PFSK-1 (cell line): Measurements from ENCODE around the gene GMPPA.

Experiments
- FOXP2 ChIP-seq: optimal IDR thresholded peaks from 2 replicates; pipeline ENCODE3; 2011; ENCODE audit warnings: borderline replicate concordance, control low read depth, inconsistent platforms; ENCODE audit not compliant: insufficient read depth; ENCODE audit errors: extremely low read length, extremely low read depth
- POLR2AphosphoS5 ChIP-seq: IDR thresholded peaks from 2 replicates; pipeline ENCODE4 v1.6.1; 2012; ENCODE audit warnings: low read depth, mild to moderate bottlenecking, control low read depth, low read length, moderate library complexity
- SIN3A ChIP-seq: IDR thresholded peaks from 2 replicates; pipeline ENCODE4 v1.6.1; 2012; ENCODE audit warnings: mild to moderate bottlenecking, low read length, moderate library complexity, borderline replicate concordance; ENCODE audit not compliant: insufficient read depth
- TAF1 ChIP-seq: IDR thresholded peaks from 2 replicates; pipeline ENCODE4 v1.6.1; 2012; ENCODE audit warnings: low read length, control low read depth, borderline replicate concordance; ENCODE audit not compliant: insufficient read depth
- TF ChIP-seq, protein P1 (sequence below), 2 experiments: IDR thresholded peaks; 2 replicates each; pipeline versions ENCODE4 v1.6.1 to v1.8.0; 2011 to 2012; ENCODE audit warnings: low read depth in 2 of 2, low read length in 2 of 2, control low read depth in 1 of 2, inconsistent platforms in 1 of 2, mild to moderate bottlenecking in 1 of 2, moderate library complexity in 1 of 2; ENCODE audit not compliant: insufficient read depth in 1 of 2

Gene GMPPA

DNA sequence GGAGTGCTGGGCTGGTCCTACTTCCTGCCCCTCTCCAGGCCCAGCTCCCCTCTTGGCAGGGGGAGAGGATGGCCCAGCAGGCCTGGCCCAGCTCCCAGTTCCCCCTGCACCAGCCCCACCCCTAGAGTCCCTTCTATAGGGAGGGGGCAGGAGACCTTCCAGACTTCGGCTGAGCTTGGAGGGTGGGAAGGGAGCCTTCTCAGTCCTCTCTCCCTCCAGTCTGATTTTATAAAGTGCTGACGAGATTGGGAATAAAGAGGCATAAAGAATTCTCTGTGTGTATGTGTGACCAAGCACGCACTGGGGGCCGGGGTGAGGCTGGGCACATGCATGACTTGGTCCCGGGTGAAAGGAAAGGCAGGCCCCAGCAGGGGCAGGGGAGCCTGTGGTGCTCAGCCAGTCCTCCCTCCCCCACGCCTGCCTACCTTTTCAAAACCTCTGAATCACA is 39.8 kb downstream of the GMPPA start:
- TF ChIP-seq SIN3A: no peak
- TF ChIP-seq, protein P1, sequence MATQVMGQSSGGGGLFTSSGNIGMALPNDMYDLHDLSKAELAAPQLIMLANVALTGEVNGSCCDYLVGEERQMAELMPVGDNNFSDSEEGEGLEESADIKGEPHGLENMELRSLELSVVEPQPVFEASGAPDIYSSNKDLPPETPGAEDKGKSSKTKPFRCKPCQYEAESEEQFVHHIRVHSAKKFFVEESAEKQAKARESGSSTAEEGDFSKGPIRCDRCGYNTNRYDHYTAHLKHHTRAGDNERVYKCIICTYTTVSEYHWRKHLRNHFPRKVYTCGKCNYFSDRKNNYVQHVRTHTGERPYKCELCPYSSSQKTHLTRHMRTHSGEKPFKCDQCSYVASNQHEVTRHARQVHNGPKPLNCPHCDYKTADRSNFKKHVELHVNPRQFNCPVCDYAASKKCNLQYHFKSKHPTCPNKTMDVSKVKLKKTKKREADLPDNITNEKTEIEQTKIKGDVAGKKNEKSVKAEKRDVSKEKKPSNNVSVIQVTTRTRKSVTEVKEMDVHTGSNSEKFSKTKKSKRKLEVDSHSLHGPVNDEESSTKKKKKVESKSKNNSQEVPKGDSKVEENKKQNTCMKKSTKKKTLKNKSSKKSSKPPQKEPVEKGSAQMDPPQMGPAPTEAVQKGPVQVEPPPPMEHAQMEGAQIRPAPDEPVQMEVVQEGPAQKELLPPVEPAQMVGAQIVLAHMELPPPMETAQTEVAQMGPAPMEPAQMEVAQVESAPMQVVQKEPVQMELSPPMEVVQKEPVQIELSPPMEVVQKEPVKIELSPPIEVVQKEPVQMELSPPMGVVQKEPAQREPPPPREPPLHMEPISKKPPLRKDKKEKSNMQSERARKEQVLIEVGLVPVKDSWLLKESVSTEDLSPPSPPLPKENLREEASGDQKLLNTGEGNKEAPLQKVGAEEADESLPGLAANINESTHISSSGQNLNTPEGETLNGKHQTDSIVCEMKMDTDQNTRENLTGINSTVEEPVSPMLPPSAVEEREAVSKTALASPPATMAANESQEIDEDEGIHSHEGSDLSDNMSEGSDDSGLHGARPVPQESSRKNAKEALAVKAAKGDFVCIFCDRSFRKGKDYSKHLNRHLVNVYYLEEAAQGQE (IDR thresholded peaks at IDR 0.05; ENCODE audit: insufficient read depth in 1 of 2, low read depth in 2 of 2, low read length in 2 of 2): no peak
- no peak for TF ChIP-seq TAF1
- no peak for TF ChIP-seq POLR2AphosphoS5
- no peak for TF ChIP-seq FOXP2

DNA sequence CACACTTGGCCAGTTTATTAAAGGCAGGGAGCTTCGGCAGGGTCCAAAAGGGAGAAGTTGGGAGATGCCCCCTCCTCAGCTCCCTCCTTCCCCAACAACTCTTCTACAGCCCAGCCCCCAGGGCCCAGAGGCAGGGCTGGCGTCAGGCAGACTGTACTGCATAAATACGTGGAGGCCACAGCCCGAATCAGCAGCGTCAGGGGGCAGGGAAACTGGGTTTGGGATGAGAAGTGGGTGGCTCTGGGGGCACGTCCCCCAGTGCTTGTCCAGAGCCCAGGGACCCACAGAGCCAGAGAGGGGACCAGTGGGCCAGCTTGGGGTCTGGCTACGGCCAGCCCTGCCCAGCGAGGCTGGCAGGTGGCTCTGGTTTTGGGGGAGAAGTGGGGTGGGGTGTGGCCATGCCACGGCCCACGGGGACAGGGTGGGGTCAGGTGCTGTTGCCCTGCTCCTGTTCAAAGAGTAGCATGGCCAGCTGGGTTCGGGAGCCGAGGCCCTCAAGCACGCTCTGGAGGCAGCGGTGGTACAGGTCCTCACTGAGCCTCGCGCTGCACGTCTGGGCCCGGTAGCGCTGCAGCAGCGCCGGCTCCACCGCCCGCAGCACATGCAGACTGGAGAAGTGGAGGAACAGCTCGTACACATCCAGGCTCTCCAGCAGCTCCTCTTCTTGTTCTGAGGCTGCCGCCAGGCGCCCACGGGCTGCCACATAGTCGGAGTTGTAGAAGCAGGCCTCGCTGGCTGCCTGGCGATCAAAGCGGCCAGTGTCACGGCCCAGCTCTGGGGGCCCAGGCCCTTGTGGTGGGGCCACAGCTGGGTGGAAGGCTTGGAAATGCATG is 40.5 kb downstream of the GMPPA start:
- TF ChIP-seq TAF1 (no peak), POLR2AphosphoS5 (no peak), FOXP2 (no peak), SIN3A (no peak)
- TF ChIP-seq, protein P1 (IDR thresholded peaks at IDR 0.05; ENCODE audit: insufficient read depth in 1 of 2, low read depth in 2 of 2, low read length in 2 of 2): no peak

- TF ChIP-seq SIN3A (no peak), POLR2AphosphoS5 (no peak), FOXP2 (no peak), TAF1 (no peak)
- TF ChIP-seq, protein P1 (IDR thresholded peaks at IDR 0.05; ENCODE audit: insufficient read depth in 1 of 2, low read depth in 2 of 2, low read length in 2 of 2): no peak
These were observed 41.4 kb downstream of the GMPPA start for GRCh38 chr2:219539926-219540678.

GRCh38 chr2:219540784-219541504 is 42.3 kb downstream of the GMPPA start:
- TF ChIP-seq FOXP2: no peak
- TF ChIP-seq POLR2AphosphoS5: no peak
- no peak for TF ChIP-seq TAF1
- TF ChIP-seq SIN3A: no peak
- TF ChIP-seq, protein P1 (IDR thresholded peaks at IDR 0.05; ENCODE audit: insufficient read depth in 1 of 2, low read depth in 2 of 2, low read length in 2 of 2): no peak
